Measurements from ENCODE around the gene SLC25A45.
A peak's percentile ranks its signal among the peaks of the same experiment; 100 is the strongest.

SLC25A45 gene

GRCh38 chr11:65384301-65384889 lies 1.9 kb upstream of the SLC25A45 start:
- DNase-seq, result peak; percentile 12

GRCh38 chr11:65383778-65384177 lies 1.3 kb upstream of the SLC25A45 start:
- DNase-seq, result no peak

DNA sequence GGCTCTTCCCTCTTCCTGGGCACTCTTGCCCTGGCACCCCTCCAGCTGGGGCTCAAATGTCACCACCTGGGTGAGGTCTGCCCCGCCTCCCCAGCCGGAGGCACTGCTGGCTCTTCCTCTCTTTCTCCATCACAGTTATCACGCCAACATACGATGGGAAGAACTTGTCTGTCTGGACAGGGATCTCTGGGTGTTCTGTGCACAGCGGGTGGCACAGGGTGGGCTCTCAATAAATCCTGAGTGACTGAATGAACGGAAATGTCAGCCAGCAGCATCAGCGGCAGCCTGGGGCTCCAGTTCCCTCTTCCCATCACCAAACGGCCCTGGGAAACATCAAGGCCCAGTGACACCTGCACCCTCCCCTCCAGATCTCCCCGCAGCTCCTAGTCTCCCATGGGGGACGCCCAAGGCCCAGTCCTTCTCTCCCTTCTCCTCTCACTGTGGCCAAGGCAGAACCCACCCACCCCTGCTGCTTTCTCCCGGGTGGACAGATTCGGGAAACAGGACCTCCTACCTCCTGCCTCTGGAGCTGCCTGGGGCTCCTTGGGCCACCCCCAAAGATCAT lies 440 bp upstream of the SLC25A45 start:
- no peak for DNase-seq

DNA sequence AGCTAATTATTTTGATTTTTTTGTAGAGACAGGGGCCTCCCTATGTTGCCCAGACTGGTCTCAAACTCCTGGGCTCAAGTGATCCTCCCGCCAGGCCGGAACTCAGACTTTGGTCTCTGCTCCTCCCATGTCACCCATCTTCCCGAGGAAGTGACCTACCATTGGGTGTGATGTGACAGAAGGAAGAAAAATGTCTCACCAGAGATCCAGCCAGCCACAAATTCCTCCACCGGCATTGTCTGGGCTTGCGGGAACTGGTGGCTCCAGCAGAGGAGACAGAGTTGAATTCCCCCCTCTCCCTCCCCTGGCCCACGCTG lies 772 bp downstream of the SLC25A45 start:
- DNase-seq, result no peak

GRCh38 chr11:65380460-65381119 lies 1.9 kb downstream of the SLC25A45 start:
- no peak for DNase-seq

DNA sequence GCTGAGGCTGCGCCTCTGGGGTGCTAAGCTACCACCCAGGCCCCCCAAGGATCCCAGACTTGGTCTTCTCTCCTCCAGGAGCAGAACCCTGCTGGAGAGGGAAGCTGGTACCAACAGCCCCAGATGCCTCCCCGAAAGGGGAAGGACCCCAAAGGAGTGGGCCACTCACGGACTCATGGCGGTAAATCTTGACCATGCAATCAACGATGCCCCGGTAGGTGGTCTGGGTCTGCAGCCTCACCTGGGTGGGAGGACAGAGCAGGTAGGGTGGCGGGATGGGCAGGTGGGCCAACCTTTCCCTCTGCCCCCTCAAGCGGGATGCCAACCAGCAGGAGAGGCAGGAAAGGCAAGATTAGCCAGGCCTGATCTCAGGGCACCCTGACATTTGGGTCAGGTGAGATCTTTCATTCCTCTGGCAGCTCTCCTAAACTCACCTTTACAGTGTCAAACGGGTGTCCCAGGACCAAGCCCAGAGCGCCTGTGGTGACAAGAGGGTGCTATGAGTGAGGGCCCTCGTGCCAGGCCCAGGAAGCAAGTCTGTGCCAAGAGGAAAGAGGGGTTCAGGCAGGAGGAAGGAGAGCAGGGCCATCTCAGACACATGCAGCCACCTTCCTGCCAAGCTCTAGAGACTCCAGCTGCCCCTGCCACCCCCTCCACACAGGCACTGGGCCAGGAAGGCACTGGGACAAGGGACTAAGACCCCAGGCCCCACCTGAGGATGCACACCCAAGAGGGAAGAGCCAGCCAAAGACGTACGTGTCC lies 2.6 kb downstream of the SLC25A45 start:
- DNase-seq, result no peak

- no peak for DNase-seq
Measured at GRCh38 chr11:65378928-65379638, 3.4 kb downstream of the SLC25A45 start.

DNA sequence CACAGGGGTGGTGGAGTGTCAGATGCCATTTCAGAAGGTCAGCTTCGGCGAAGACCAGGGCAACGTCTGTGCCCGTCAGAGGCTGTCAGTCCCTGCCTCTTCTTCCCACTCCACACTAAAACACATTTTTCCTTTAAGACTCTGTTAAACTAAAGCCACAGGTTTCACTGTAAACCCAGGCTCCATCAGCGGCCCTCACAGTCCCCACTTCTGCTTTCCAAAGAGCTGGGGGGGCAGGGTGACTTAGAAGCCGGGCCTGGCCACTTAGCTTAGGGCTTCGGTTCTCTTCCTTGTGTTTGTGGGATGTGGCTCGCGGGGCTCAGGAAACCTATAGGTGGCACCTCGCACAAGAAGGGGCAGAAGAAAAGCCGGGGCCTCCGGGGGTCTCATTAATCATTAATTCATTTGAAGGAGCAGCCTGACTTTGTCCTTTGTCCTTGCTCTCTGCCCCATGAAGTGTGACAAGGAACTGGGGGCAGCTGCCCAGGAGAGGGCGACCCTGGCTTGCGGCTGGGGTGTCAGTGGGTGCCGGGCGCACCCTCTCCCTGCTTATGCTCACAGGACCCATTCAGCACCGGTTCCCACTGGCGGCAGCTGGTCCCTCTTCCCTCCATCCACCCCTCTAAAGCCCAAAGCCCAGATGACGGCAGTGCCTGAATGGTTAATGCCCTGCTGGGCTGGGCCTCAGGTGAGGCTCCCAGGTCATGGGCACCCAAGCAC lies 4.1 kb downstream of the SLC25A45 start:
- DNase-seq, result no peak

GRCh38 chr11:65377777-65378176 lies 4.7 kb downstream of the SLC25A45 start:
- no peak for DNase-seq

DNA sequence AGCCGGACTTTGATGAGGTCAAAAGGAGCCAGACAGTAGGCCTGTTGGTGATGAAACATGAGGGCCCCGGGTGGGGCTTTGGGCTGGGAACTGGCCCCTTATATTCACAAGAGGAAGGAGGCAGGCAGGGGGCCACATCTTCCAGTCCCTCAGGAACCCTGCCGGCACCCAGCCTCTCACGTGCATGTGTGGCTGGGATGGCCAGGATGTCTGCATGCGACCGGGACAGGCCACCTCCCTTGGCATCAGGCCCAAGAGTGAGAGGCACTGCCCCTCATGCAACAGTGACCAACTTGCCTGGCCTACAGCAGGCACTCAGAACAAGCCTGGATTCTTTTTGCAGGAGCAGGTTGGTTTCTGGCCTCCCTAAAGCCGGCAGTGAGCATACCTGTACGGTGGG lies 5.4 kb downstream of the SLC25A45 start:
- DNase-seq, result no peak

DNA sequence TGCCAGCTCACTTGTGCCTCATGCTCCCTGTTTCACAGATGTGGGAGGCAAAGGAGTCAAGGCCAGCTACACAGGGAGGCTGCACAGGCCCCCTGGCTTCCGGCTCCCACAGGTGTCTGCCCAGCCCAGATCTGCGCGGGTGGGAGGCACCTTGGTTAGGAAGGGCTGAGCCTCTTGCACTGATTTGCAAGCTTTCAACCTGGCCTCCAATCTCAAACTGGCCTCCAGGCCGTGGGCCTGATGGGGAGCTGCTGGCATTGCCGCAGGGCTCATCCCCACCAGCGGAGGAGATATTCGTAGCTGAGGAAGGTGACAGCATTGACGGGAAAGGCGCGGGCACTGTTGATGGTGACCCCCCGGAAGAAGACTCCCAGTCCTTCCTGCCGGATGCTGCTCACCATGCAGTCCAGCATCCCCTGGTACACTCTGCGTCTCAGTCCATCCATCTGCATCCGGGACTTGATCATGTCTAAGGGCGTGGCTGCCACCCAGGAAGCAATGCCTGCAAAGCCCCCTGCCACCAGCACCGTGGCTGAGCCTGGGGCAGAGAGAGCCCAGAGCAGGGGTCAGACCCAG lies 6.2 kb downstream of the SLC25A45 start:
- DNase-seq, result no peak

DNA sequence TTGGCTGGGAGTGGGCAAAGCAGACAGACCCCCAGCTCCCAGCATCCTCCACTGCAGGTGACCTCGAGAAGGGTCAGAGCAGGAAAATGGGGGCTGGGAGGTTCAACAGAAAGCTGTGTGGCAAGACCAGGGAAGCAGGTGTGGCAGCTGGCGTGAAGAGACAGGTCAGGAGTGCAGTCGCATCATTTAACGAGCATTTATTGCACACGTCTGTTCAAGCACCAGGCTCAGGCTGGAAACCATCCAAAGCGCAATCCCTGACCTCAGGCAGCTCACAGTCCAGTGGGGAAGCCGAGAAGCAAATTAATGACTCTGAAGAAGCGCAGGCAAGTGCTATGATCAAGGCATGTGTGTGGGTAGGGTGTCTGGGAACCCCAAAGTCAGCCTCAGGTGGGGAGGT lies 7.4 kb downstream of the SLC25A45 start:
- no peak for DNase-seq

DNA sequence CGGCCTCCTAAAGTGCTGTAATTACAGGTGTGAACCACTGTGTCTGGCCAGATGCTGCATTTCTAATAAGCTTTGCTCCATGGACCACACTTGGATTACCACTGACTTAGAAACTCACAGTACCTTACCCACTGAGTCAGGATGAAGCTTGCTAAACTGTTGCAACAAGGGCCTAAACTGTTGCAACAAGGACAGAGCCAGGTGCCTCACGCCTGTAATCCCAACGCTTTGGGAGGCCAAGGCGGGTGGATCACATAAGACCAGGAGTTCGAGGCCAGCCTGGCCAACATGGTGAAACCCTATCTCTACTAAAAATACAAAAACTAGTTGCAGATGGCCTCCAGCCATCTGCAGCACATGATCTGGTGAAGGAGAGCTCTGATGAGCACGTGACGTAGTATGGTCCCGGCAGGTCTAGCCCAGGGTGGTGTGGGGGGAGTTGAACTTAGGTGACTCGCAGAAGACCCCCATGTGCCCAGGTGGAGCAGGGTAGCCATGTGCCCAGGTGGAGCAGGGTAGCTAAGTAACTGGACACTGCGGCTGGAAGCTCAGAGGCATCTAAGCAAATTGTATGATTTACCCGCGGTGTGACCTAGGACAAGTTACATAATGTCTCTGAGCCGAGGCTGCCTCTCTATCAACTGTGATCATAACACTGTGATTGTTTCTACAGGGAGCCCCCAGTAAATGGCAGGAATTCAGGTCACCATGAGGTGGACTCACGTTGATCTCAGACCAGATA lies 8.4 kb downstream of the SLC25A45 start:
- no peak for DNase-seq

DNA sequence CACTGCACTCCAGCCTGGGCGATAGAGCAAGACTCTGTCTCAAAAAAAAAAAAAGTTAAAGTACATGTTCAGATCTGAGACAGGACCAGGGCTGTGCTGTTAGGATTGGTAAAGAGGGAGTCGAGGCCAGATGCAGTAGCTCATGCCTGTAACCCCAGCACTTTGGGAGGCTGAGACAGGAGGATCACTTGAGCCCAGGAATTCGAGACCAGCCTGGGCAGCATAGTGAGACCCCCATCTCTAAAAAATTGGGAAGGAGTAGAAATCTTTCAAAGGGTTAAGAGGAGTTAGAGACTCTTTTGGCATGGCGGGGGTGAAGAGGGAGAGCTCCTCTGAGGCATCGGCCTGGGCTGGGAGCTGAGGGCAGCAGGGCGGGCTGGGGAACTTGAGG lies 11.8 kb downstream of the SLC25A45 start:
- DNase-seq, result no peak

DNA sequence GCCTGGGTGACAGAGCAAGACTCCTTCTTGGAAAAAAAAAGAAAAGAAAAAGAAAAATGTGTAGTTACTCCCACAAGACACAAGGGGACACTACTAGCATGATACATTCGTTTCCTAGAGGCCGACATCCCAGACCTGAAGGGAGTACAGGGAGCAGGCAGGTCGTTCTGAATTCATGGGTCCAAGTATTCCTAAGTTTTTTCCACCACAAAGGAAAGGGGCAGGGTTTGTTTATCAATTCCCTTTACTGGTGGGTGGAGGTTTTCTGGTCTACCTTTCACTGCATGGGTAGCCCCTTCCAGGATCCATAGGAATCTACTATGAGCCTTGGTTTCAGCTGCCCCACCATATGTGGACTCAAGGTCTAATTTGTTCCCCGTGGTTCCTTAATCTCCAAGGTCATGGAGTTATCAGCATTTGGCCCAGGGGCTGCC lies 16.1 kb downstream of the SLC25A45 start:
- no peak for DNase-seq

DNA sequence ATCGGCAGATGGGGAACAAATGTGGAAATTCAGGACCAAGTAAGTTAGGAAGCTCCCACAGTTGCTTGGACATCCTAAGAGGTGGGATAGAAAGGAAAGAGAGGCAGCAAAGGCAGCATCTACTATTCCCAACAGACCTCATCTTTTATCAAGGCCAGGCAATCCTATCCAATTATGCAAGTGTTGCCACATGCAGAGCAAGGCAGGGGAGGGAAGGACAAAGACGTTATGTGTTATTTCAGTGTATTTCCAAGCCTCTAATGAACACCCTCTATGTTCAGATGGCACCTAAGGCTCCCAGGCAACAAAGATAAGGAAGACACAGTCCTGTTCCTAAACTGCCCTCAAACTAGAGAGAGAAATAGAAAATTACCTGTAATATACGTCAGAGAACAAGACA lies 18.7 kb downstream of the SLC25A45 start:
- DNase-seq, result no peak

- DNase-seq, result no peak
Measured at GRCh38 chr11:65362966-65363365, 19.5 kb downstream of the SLC25A45 start.

- no peak for DNase-seq
Measured at GRCh38 chr11:65362320-65362931, 20.0 kb downstream of the SLC25A45 start.

DNA sequence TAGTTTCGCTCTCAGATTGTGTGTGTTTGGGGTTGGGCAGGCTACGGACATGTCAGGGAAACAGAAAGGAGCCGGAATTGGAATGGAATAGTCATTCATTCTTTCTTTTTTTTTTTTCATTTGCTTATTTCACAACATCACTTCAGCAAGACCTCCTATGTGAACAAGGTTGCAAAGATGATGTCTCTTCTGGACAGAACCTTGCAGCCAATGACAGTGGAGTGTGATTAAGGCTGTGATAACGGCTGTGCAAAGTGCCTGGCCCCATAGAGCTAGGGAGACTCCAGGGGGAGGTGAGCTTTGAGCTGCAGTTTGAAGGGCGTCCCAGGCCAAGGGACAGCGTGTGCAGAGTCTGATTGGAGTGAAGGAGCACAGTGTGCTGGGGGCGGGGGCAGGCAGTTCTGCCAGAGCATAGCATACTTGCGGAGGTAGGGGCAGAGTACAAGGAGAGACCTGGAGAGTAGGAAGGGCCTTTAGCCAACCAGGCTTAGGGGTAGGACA lies 24.5 kb downstream of the SLC25A45 start:
- DNase-seq, result no peak

DNA sequence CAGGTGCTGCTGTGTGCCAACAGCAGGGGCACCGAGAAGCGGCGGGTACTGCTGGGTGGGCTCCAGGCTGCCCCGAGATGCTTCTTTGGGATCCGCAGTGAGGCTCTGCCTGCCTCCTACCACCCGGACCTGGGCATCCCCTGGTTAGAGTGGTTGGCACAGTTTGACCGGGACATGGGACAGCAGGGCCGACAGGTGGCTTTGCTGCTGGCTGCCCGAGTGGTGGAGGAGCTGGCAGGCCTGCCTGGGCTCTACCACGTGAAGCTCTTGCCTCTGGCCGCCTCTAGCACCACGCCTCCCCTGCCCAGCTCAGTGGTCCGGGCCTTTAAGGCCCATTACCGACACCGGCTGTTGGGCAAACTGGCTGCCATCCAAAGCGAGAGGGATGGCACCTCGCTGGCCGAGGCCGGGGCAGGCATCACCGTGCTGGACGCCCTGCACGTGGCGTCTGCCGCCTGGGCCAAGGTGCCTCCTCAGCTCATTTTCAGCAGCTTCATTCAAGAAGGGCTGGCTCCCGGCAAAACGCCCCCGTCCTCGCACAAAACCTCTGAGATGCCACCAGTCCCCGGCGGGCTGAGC lies 26.0 kb downstream of the SLC25A45 start:
- no peak for DNase-seq
